Activated CD8-positive, alpha-beta memory T cell treated with anti-CD3 and anti-CD28 coated beads for 24 hours (primary cell): Measurements from ENCODE around the gene XRCC1.
"Not testable (repeated sequence)": the region's sequence is repeated elsewhere in the genome, so short reads cannot be mapped to it uniquely, and the experiment has no call there.

ENCODE experiments used
- DNase-seq: peaks from one replicate; pipeline ENCODE4 v3.0.0-alpha.2; 2020

Gene XRCC1

DNA sequence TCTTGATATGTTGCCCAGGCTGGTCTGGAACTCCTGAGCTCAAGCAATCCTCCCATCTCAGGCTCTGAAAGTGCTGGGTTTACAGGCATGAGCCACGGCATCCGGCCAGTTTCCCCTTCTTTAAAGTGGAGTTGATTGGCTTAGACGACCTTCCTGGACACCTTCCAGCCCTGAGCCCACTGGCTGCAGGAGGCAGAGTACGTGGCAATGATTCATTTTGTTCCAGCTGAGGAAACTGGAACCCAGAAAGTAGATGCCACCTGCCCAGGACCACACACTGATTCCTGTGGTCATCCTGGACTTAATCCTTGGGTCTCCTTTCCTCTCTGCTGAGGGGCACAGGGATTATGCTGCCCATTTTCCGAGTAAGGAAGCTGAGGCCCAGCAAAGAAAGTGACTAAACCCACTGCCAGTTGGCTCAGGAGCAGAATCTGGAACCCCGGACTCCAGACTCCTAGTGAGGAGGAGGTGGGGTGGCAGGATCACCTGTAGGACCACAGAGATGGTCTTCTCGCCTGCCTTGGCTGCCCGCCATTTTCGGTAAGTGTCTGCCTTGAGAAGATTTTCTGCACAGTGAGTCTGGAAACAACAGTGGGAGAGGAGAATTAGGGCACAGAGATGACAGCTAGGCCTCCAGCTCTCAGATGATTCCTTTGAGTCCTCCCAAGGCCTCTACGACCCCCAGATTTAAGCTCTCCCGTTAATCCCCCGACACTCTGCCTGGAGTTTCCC, 737 bp downstream of the XRCC1 start:
- no peak for DNase-seq

DNA sequence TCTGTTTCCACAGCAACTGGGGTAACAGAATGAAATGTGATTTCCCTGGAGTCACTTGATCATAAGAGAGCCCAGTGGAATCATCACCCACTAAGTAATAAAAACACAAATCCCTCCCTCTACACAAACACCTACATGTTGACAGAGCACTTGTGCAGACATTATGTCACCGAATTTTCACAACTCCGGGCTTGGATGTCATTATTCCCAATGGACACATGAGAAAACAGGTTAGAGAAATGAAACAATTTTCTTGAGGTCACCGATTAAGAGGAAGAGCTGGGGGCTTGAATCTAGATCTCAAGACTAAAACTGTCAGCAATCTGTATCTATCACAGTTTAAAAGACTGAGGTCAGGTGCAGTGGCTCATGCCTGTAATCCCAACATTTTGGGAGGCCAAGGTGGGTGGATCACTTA, 3.1 kb downstream of the XRCC1 start:
- no peak for DNase-seq

DNA sequence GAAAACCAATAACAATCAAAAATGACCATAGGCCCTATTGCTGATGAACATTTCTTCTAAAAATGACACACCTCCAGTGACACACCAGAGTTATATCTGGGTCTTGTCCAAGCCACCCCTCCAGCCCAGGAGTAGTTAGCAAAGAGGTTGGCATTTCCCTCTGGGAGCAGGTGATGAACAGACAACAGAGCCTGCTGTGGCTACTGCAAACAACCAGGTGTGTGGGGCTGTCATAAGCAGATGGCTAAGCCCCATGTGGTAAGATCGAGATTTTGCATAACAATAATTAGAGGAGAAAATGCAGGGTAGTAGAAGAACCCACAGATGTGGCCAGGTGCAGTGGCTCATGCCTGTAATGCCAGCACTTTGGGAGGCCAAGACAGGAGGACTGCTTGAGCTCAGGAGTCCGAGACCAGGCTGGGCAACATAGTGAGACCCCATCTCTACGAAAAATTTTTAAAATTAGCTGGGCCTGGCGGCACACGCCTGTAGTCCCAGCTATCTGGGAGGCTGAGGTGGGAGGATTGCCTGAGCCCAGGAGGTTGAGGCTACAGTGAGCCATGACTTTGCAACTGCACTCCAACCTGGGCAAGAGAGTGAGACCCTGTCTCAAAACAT, 5.0 kb downstream of the XRCC1 start:
- DNase-seq, result no peak

DNA sequence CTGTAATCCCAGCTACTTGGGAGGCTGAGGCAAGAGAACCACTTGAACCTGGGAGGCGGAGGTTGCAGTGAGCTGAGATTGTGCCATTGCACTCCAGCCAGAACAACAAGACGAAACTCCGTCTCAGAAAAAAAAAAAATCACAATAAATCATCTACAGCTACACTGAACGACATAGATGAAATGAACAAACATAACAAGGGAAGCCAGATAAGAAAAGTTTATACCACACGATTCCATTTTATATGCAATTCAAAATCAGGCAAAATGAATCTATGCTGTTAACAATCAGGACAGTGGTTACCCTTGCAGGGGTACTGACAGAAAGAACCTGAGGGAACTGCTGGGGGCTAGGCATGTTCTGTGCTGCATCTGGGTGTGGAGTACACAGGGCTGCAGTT, 5.7 kb downstream of the XRCC1 start:
- DNase-seq, result no peak

DNA sequence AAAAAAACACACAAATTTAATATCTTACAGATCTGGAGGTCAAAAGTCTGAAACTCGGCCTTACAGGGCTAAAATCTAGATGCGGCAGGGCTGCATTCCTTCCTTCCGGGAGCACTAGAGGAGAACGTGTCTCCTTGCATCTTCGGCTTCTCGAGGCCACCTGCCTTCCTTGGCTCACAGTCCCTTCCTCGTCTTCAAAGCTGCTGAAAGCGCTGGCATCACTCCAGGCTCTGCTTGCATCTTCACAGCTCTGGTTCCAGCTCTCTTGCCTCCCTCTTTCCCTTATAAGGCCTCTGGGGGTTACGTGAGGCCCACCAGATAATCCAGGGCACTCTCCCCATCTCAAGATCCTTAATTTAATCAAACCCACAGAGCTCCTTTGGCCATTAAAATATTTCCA, 10.5 kb downstream of the XRCC1 start:
- no peak for DNase-seq

DNA sequence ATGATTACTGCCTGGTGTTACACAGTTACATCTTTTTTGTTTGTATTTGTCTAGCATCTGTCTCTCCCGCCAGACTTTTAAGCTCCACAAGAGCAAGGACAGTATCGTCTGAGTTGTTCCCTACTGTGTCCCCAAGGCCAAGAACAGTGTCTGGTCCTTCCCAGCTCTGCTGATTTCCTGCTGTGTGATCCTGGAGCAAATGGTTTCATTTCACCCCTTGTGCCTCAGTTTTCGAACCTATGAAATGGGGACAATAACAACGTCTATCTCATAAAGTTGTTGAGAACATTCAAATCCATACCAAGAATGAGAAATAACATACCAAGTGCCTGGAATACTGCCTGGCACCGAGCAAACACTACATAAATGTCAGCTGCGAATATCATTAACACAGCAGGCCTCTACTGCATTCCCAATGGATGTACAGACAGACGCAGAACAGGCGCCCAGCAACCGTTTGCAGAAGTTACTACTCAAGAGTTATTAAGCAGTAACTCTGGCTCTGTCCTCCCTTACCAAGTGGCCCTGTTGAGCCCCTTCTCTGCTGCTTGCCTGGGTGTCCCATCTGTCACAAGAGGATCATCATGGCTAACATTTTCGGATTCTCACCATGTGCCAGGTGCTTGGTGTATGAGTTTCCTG, 11.4 kb downstream of the XRCC1 start:
- DNase-seq, result no peak

DNA sequence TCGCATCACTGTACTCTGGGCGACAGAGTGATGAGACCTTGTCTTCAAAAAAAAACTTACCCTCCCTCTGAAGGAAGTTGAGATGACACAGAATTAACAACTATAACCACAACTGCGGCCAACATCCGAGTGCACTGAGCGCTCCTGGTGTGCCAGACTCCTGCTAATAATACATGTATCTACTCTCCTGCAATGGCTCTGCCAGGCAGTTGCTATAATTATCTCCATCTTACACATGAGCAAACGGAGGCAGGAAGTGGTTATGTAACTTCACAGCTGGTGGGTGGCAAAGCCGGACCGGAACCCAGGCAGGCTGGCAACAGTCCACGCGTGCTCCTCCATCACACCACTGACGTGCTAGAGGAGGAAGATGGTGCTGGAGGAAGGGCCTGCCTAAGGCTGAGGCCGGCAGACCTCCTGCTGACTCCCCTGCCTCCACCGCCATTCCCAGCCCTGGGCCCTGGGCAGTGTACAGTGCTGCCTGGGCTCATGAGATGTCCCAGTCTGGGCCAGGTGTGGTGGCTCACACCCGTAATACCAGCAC, 12.6 kb downstream of the XRCC1 start:
- peak; percentile 87 for DNase-seq

DNA sequence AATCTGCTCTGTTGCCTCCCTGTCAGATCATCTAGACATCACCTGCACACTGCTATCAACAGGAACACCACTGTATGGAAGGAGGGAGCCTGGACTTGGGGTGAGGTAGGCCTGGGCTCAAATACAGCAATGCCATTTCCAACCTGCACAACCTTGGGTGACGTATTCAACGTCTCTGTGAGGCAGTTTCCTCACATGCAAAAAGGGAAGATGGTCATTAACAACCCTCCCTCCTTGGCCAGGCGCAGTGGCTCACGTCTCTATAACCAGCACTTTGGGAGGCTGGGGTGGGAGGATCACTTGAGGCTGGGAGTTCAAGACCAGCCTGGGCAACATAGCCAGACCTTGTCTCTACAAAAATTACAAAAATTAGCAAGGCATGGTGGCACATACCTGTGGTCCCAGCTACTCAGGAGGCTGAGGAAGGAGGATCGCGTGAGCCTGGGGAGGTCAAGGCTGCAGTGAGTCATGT, 13.1 kb downstream of the XRCC1 start:
- DNase-seq, result no peak

DNA sequence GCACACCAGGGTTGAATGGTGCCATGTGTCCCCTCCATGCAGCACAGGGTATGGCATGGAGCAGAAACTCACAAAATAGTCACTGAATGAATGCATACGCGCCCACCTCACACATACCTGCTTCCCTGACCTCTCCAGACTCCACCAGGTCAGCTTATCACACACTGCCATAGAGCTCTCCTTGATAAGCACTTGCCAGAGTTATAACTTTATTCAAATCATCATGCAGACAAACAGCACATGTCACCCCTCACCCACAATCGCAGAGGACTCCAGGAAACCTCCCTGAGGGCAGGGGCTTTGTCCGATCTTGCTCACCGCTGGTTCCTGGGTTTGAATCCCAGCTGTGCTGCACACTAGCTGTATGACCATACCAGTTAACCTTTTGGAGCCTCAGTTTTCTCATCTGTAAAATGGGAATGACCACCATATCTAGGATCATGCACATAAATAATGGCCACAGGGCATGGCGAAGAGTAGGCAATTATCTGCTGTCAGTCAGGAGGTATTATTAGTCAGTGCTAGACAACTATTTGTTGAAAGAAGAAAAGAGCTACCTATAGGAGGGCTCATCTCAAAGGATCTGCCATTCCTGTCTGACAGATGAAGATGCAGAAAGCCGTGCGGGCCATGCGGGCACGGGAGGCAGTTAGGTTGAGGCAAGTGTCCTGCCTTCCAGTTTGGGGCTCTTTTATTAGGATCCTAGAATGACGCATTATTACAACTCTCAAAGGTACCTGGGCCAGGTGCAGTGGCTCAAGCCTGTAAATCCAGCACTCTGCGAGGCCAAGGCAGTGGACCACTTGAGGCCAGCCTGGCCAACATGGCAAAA, 14.0 kb downstream of the XRCC1 start:
- no peak for DNase-seq

DNA sequence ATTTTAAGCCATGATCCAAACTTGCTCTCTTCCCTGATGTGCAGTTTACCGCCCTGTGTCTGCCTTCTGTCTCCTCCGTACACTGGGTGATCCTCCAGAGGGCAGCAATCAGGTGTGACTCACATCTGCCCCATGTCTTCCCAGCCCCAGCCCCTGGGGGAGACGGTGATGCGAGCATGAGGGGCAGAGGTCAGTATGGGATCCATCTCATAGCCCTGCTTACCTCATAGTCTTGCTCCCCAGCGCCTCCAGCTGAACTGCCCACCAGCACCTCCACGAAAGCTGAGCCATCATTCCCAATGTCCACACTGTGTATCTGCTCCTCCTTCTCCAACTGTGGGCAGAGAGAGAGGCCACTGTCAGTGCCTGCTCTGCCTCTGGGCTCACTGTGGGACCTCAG, 14.6 kb downstream of the XRCC1 start:
- DNase-seq, result no peak

DNA sequence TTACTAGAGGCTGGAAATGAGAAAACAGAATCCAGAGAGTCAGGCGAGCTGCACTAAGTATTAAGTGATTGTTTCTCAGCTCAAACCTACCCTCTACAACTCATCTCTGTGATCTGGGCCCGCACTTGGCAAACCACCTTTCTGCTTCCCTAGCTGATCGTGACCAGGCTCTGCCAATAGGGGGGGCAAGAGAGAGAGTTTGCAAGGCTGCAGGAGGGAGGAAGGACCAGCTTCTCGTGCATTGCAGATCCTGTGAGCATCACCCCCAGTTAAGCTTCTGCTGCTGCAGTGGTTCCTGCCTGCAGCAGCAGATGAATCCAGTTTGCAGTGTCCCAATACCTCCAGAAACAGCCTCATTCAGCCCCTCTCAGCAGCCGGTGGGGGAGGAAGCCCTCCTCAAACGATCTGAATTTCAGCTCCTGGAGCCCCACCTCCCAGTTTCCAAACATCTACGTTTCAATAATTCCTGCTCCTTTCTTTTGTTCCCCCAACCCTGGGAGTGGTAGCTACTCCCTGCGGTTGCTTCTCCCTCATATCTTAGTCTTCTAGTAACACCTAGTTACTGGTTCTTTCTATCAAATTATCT, 20.0 kb downstream of the XRCC1 start:
- peak; percentile 91 for DNase-seq

DNA sequence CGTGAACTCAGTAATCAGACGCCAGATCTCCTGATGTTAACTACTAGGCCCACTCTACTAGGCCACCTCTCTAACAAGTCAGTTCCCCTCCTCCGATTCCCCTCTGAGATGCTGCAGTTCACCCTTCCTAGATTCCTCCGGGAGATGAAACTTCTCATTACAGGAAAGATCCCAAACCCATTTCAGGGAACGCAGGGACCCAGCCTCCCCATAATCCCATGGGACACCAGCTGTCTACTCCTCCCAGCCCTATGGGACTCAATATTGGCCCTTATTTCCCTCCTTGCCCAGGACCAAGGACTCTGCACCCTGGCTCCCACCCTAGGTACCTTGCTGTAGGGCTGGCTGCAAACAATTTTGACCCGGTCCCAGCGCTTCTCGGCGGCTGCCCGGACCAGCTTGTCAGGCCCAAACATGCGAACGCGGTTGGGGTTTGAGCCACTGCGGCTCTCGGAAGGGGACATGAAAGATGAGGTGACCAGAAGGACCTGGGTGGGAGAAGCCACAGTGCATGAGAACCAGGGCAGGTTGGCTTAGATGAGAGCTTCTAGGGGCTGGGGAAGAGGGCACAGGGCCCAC, 20.9 kb downstream of the XRCC1 start:
- DNase-seq, result no peak

DNA sequence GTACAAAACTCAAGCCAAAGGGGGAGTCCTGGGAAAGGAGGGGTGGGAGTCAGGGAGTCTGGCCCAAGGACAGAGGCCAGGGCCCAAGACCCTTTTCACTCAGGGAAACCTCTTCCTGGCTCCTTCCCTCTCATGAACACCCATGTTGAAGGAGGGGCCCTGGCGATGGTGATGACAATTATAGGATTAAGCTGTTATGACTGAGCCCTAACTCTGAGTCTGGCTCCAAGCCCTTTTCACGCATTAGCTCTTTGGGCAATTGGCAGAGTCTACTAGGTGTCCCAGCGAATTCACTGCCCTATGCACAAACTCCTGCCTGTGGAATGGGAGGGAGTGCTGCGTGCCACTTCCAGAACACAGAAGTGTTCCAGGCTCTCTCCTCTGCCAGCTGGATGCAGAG, 21.7 kb downstream of the XRCC1 start:
- DNase-seq, result no peak

DNA sequence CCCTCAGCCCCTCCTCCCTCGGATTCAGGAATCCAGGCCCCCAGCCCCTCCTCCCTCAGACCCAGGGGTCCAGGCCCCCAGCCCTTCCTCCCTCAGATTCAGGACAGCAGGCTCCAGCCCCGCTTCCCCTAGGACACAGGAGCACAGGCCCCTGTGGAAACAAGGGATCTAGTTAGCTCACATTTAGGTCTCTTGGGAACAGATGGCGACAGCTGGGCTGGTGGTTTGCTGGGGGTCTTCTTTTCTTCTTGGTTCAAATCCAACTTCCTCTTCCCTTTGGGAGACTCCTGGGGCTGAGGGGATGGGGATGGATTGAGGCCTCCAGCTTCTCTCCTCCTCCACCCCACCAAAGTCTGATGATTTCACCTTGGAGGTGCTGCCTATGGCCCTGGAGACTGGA, 22.7 kb downstream of the XRCC1 start:
- DNase-seq, result no peak

DNA sequence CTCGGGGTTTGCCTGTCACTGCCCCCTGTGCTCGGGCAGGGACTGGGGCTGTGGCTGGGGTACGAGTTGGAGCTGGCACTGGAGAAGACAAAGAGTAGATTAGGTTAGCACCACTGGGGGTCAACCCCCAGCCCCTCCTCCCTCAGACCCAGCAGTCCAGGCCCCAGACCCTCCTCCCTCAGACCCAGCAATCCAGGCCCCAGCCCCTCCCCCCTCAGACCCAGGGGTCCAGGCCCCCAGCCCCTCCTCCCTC, 23.2 kb downstream of the XRCC1 start:
- DNase-seq, result no peak

DNA sequence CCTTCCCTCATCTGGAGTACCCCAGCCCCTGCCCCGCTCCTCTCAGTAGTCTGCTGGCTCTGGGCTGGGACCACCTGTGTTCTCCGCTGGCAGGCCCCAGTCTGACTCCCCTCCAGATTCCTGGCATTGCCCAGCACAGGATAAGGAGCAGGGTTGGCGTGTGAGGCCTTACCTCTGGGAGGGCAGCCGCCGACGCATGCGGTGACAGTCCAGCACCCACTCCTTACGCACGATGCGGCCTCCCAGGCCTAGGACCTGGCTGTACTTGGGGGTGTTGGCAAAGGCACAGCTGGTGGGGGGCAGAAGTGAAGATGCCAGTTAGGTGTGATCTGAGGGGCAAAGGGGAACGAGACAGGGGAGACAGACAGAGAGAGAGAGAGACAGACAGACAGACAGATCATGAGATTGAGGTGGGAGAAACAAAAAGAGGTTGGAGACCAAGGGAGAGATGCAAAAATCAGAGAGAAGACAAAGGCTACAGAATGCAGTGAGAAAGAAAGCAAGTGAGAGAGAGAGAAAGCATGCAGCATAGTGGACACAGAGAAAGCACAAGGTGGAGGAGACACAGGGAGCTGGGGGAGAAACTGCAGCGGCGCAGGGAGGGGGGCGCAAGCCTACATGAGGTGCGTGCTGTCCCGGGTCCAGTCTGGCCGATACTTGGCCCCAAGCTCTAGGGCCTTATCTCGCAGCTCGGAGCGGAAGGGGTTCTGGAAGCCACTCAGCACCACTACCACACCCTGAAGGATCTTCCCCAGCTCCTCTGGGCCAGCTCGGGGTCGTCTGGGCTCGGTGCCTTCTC, 23.7 kb downstream of the XRCC1 start:
- DNase-seq, result no peak

DNA sequence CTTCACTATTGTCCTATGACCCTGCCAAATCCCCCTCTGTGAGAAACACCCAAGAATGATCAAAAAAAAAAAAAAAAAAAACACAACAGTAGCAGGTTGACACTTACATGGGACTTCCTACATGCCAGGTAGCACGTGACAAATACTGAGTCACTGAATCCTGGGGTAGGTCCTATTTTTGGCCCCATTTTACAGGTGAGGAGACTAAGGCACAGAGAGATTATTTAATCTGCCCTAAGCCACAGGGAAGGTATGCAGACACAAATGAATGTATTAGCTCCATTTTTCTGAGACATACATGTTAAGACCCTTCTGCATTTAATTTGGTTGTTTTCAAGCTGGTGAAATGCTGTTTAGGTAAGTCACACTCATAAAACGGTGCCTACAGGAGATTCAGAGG, 26.6 kb downstream of the XRCC1 start:
- DNase-seq, result no peak

DNA sequence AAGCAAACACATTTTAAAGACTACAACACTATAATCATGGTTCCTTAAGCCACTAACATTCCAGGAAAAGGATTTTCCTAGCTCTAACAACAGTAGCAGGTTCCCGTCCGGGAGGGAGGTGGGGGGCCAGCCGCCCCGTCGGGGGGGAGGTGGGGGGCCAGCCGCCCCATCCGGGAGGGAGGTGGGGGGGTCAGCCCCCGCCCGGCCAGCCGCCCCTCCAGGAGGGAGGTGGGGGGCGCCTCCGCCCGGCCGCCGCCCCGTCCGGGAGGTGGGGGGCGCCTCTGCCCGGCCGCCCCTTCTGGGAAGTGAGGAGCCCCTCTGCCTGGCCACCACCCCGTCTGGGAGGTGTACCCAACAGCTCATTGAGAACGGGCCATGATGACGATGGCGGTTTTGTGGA, 27.4 kb downstream of the XRCC1 start:
- DNase-seq, result not testable (repeated sequence)

DNA sequence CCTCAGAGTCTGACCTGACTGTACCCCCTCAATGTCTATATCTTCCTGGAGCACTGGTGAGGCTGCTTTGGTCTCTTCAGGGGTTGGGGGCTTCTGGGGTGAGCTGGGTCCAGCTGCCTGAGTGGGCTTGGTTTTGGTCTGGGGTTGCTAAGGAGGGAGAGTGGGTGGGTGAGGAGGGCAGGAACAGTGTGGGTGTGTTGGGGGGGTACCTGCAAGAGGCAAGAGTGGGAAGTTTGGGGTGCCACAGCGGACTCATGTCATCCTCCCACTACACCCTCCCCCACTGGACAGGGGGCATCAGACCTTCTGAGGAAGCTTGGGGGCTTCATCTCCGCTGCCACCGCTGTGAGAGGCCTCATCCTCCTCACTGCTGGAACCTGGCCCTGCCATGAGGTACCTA, 28.7 kb downstream of the XRCC1 start:
- no peak for DNase-seq

DNA sequence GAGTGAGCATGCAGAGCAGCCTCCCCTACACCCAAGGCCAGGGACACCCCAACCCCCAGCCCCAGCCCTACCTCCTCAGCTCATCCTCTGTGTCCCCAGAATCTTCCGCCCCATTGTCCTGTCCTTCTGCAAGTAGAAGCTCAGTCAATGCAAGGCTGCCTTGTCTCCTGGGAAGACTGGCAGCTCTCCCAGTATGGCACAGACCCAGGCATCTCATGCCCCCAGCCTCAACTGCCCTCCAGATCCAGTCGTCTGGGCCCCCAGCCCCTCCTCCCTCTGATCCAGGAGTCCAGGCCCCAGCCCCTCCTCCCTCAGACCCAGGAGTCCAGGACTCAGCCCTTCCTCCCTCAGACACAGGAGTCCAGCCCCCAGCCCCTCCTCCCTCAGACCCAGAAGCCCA, 29.3 kb downstream of the XRCC1 start:
- no peak for DNase-seq

DNA sequence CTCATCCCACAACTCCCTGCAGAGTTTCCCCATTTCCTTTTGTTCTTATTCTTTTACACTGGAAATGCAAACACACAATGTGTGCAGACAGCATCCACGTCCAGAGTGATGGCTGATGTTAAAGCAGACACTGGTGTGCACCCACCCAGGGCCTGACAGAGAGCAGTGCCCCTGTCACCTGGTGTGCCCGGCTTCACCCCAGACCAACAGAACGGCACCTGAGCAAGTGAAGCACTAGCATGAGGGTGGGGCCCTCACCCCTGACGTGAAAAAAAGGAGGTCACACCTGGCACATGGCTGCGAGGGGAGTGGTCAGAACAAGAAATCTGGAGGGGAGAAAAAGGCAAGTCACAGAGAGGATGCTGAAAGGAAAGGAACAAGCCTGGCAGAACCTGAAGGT, 30.1 kb downstream of the XRCC1 start:
- DNase-seq, result no peak

DNA sequence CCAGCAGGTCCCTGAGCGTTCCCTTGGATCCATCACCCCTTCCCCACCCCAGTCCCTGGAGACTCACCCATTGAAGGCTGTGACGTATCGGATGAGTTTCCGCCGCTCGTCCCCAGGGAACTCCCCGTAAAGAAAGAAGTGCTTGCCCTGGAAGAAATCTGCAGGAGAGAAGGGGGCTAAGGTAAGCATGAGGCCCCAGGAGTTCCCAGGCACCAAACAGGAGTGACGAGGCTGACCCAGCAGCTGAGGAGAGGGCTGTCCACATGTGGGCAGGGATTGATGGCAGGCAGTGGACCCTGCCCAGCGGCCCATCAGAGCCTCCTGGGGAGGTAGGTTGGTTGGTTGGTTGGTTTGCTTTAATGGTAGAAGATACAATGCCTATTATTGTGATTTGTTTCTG, 31.2 kb downstream of the XRCC1 start:
- DNase-seq, result no peak
